DMS 273 treated with DMSO at 0.1 percent for 48 hours (cell line): Measurements from ENCODE around the gene EIPR1.
"Not testable (repeated sequence)": the region's sequence is repeated elsewhere in the genome, so short reads cannot be mapped to it uniquely, and the experiment has no call there.

Source experiments
- DNase-seq: peaks from one replicate; lab custom pipeline; 2025; lab: John Stamatoyannopoulos, UW

EIPR1 gene

GRCh38 chr2:3192920-3193319 lies 184.7 kb downstream of the EIPR1 start:
- DNase-seq: no peak

- no peak for DNase-seq
Measured at GRCh38 chr2:3192281-3192818, 185.3 kb downstream of the EIPR1 start.

GRCh38 chr2:3189961-3190360 lies 187.7 kb downstream of the EIPR1 start:
- DNase-seq: no peak

- DNase-seq: no peak
Measured at GRCh38 chr2:3189076-3189591, 188.5 kb downstream of the EIPR1 start.

- no peak for DNase-seq
Measured at GRCh38 chr2:3188405-3188946, 189.1 kb downstream of the EIPR1 start.

- DNase-seq: no peak
Measured at GRCh38 chr2:3187467-3187866, 190.2 kb downstream of the EIPR1 start.

GRCh38 chr2:3186766-3187165 lies 190.9 kb downstream of the EIPR1 start:
- DNase-seq: no peak

GRCh38 chr2:3185910-3186309 lies 191.7 kb downstream of the EIPR1 start:
- no peak for DNase-seq

GRCh38 chr2:3185256-3185655 lies 192.4 kb downstream of the EIPR1 start:
- DNase-seq: no peak

- DNase-seq: no peak
Measured at GRCh38 chr2:3184167-3184566, 193.5 kb downstream of the EIPR1 start.

- DNase-seq: no peak
Measured at GRCh38 chr2:3183766-3184165, 193.9 kb downstream of the EIPR1 start.

- DNase-seq: no peak
Measured at GRCh38 chr2:3182848-3183247, 194.8 kb downstream of the EIPR1 start.

GRCh38 chr2:3181416-3182010 lies 196.1 kb downstream of the EIPR1 start:
- DNase-seq: no peak

GRCh38 chr2:3180909-3181221 lies 196.8 kb downstream of the EIPR1 start:
- not testable (repeated sequence) for DNase-seq

- no peak for DNase-seq
Measured at GRCh38 chr2:3180082-3180908, 197.3 kb downstream of the EIPR1 start.

GRCh38 chr2:3179626-3180025 lies 198.0 kb downstream of the EIPR1 start:
- no peak for DNase-seq

- DNase-seq: no peak
Measured at GRCh38 chr2:3179208-3179607, 198.4 kb downstream of the EIPR1 start.

GRCh38 chr2:3178578-3179031 lies 199.0 kb downstream of the EIPR1 start:
- DNase-seq: no peak

GRCh38 chr2:3177891-3178577 lies 199.6 kb downstream of the EIPR1 start:
- no peak for DNase-seq

GRCh38 chr2:3176869-3177255 lies 200.8 kb downstream of the EIPR1 start:
- no peak for DNase-seq

GRCh38 chr2:3176071-3176868 lies 201.3 kb downstream of the EIPR1 start:
- DNase-seq: no peak

GRCh38 chr2:3175568-3175955 lies 202.1 kb downstream of the EIPR1 start:
- DNase-seq: no peak
